ENCODE data around the gene KIFBP.

Gene KIFBP

DNA sequence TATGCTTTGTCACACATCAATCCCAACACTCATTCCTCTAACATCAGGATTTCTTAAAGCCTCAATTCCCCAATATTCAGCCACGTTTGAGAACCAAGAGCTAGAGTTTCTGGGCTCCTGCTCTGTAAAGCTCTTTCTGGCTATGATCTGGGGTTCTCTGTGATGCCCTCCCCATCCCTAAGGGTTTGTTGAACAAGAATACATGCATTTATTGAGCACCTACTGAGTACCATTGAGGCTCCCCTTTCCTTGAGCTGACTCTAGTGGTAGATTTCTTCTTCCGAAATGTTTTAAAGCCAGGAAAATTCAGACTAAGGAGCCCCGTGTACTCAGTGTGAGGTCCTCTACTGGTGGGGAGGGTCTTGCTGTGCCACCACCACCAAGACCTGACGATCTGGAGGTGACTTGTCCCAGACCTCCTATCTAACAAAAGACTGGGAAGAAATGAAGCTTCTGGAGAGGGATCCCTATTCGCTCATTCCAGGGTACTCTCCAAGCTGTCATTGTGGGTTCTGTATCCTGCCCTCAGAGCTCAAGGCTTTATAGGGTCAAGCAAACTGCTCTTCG lies 76.2 kb downstream of the KIFBP start:
- Histone ChIP-seq H3K4me3 (IDR thresholded peaks at IDR 0.05; ENCODE audit: insufficient read depth, low read depth, low read length) (no peak overlapping the region), H2AFZ (ENCODE audit: low read depth) (no peak overlapping the region), H4K20me1 (ENCODE audit: insufficient read depth) (no peaks in the 10 kb centered on the region), H3K4me1 (ENCODE audit: low read depth, poor library complexity, severe bottlenecking) (peaks cover 10% of the 10 kb centered on the region), H3K79me2 (ENCODE audit: insufficient read depth, low read depth) (no peaks in the 10 kb centered on the region), H3K4me2 (no peak overlapping the region), H3K9ac (no peak overlapping the region), H3K27me3 (ENCODE audit: insufficient read depth, low read depth) (no peaks in the 10 kb centered on the region), H3K27ac (no peak overlapping the region), H3K36me3 (ENCODE audit: insufficient read depth) (no peaks in the 10 kb centered on the region)
- TF ChIP-seq CTCF (conservative IDR thresholded peaks at IDR 0.05; ENCODE audit: low read depth, low read length): no peak

- no peak overlapping the region for H3K4me3 ChIP-seq (IDR thresholded peaks at IDR 0.05; ENCODE audit: insufficient read depth, low read depth, low read length)
- TF ChIP-seq CTCF (conservative IDR thresholded peaks at IDR 0.05; ENCODE audit: low read depth, low read length): no peak
- H3K27ac ChIP-seq: no peak overlapping the region
These were observed 77.1 kb downstream of the KIFBP start for GRCh38 chr10:69065406-69066361.

More at GRCh38 chr10:69065406-69066361, 77.1 kb downstream of the KIFBP start:
- Histone ChIP-seq H3K36me3 (ENCODE audit: insufficient read depth) (no peaks in the 10 kb centered on the region), H3K4me1 (ENCODE audit: low read depth, poor library complexity, severe bottlenecking) (peaks cover 10% of the 10 kb centered on the region), H3K79me2 (ENCODE audit: insufficient read depth, low read depth) (no peaks in the 10 kb centered on the region), H3K27me3 (ENCODE audit: insufficient read depth, low read depth) (no peaks in the 10 kb centered on the region), H4K20me1 (ENCODE audit: insufficient read depth) (no peaks in the 10 kb centered on the region), H3K9ac (no peak overlapping the region), H2AFZ (ENCODE audit: low read depth) (0 out of 2 replicates have a peak overlapping the region, but pooled peaks have one; percentile 12), H3K4me2 (no peak overlapping the region; the same call in 1 of the 2 replicates)

Data from KMS-11 (cell line).